Trophoblast cell (in vitro differentiated cells and primary cell): ENCODE measurements around the gene EIF3F.

ENCODE experiments used
- DNase-seq, 2 donors: peaks; one replicate each; pipeline ENCODE4 v3.0.0-alpha.2; 2016
- H2AFZ ChIP-seq: 2 replicates; pipeline ENCODE4 v1.6.1; 2013; ENCODE audit warnings: low read length, moderate library complexity, mild to moderate bottlenecking; ENCODE audit not compliant: insufficient read depth, poor library complexity
- H2AK5ac ChIP-seq: 2 replicates; pipeline ENCODE4 v1.6.1; 2013; ENCODE audit warnings: mild to moderate bottlenecking, low read length
- H2BK120ac ChIP-seq: 2 replicates; pipeline ENCODE4 v1.6.1; 2013; ENCODE audit warnings: low read length, mild to moderate bottlenecking, moderate library complexity; ENCODE audit not compliant: insufficient read depth, poor library complexity
- H2BK12ac ChIP-seq: 2 replicates; pipeline ENCODE4 v1.6.1; 2013; ENCODE audit warnings: mild to moderate bottlenecking, low read length, moderate library complexity
- H2BK5ac ChIP-seq: 2 replicates; pipeline ENCODE4 v1.6.1; 2013; ENCODE audit warnings: low read length, low read depth, moderate library complexity, mild to moderate bottlenecking; ENCODE audit not compliant: poor library complexity
- H3K14ac ChIP-seq: 2 replicates; pipeline ENCODE4 v1.6.1; 2013; ENCODE audit warnings: mild to moderate bottlenecking, low read length
- H3K18ac ChIP-seq: 2 replicates; pipeline ENCODE4 v1.6.1; 2013; ENCODE audit warnings: mild to moderate bottlenecking, low read length
- H3K23ac ChIP-seq: 2 replicates; pipeline ENCODE4 v1.6.1; 2013; ENCODE audit warnings: low read length
- H3K27ac ChIP-seq: 2 replicates; pipeline ENCODE4 v1.5.1; 2013; ENCODE audit warnings: low read depth, mild to moderate bottlenecking, inconsistent platforms, low read length, moderate library complexity
- H3K27me3 ChIP-seq: 2 replicates; pipeline ENCODE4 v1.6.1; 2013; ENCODE audit warnings: inconsistent platforms, mild to moderate bottlenecking, low read length, moderate library complexity; ENCODE audit not compliant: insufficient read depth
- H3K36me3 ChIP-seq, 2 experiments: 1 replicate in 1 of 2; 2 replicates in 1 of 2; pipeline ENCODE4 v1.6.1; 2013; ENCODE audit warnings: low read length in 2 of 2, mild to moderate bottlenecking in 2 of 2, moderate library complexity in 1 of 2; ENCODE audit not compliant: insufficient read depth in 2 of 2, control insufficient read depth in 1 of 2
- H3K4ac ChIP-seq: 2 replicates; pipeline ENCODE4 v1.6.1; 2013; ENCODE audit warnings: low read depth, mild to moderate bottlenecking, low read length, moderate library complexity
- H3K4me1 ChIP-seq, 2 experiments: 1 replicate in 1 of 2; 2 replicates in 1 of 2; pipeline ENCODE4 v1.6.1; 2013; ENCODE audit warnings: low read length in 2 of 2, mild to moderate bottlenecking in 2 of 2, moderate library complexity in 1 of 2; ENCODE audit not compliant: insufficient read depth in 2 of 2, control insufficient read depth in 1 of 2
- H3K4me2 ChIP-seq: 2 replicates; pipeline ENCODE4 v1.6.1; 2013; ENCODE audit warnings: inconsistent platforms, mild to moderate bottlenecking, low read length, moderate library complexity
- H3K4me3 ChIP-seq: 2 replicates; pipeline ENCODE4 v1.5.1; 2013; ENCODE audit warnings: mild to moderate bottlenecking, low read depth, low read length, inconsistent platforms
- H3K79me1 ChIP-seq: one replicate; pipeline ENCODE4 v1.6.1; 2013; ENCODE audit warnings: low read length
- H3K79me2 ChIP-seq: 2 replicates; pipeline ENCODE4 v1.6.1; 2013; ENCODE audit warnings: low read length, mild to moderate bottlenecking; ENCODE audit not compliant: control insufficient read depth, insufficient read depth, poor library complexity
- H3K9ac ChIP-seq: 2 replicates; pipeline ENCODE4 v1.6.1; 2013; ENCODE audit warnings: mild to moderate bottlenecking, low read length
- H3K9me3 ChIP-seq: 2 replicates; pipeline ENCODE4 v1.6.1; 2013; ENCODE audit warnings: low read depth, mild to moderate bottlenecking, control low read depth, inconsistent platforms, low read length; ENCODE audit not compliant: insufficient read depth
- H4K12ac ChIP-seq: 2 replicates; pipeline ENCODE4 v1.6.1; 2013; ENCODE audit warnings: low read depth, mild to moderate bottlenecking, low read length, moderate library complexity
- H4K8ac ChIP-seq: 2 replicates; pipeline ENCODE4 v1.6.1; 2013; ENCODE audit warnings: low read depth, mild to moderate bottlenecking, low read length, moderate library complexity
- H4K91ac ChIP-seq: one replicate; pipeline ENCODE4 v1.6.1; 2013; ENCODE audit warnings: low read depth, mild to moderate bottlenecking, low read length, moderate library complexity
- WGBS: extraction: QIAGEN DNeasy Blood & Tissue Kit; methylation state at CpG from one replicate; pipeline ENCODE4 v1.1.7; 2013; ENCODE audit warnings: missing lambda C conversion rate; ENCODE audit not compliant: insufficient read length, insufficient coverage; ENCODE audit errors: extremely low coverage; 5-methylcytosine and 5-hydroxymethylcytosine counted together

The EIF3F gene

DNA sequence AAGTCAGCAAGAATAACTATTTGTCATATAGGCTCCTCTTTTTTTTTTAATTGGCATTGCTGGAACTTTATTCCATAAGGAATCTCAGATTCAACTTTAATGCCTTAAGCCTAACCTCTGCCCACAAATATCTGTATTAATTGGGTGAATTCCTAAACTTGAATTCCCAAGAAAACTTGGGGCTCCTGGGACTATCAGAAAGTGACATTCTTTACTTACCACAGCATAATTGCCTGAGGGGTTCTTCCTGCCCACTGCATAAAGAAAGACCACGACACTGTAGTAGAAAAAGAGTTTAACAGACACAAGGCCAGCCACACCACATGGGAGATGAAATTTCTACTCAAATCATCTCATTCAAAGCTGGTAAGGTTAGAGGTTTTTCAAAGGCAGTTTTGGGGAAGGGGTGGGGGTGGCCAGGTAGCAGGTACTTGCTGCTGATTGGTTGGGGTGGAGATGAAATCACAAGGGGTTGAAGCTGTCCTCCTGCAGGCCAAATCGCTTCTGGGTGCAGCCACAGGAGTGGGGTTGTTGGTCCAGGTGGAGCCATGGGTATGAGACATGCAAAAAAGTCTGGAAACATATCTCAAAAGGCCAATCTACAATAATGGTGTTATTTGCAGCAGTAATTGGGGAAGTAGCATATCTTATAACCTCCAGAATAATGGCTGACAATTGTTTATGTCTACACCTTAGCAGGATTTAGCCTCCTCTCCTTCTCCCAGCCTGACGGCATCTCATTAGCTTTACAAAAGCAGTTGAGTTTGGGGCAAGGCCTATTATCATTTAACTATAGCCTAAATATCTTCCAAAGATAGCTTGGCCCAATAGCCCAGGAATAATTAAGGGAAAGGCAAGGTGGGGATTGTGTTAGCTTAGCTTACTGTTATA, 17.1 kb upstream of the EIF3F start:
- H3K4ac ChIP-seq: no peak overlapping the region
- no peak overlapping the region for H2AK5ac ChIP-seq
- no peak overlapping the region for H3K4me3 ChIP-seq
- H3K4me1 ChIP-seq: peaks cover 22 to 29% of the 10 kb centered on the region in 2 experiments
- no peak overlapping the region for H4K8ac ChIP-seq
- H3K18ac ChIP-seq: peak overlapping the region; percentile 72
- H3K23ac ChIP-seq: no peak overlapping the region
- no peak for DNase-seq
- no peaks in the 10 kb centered on the region for H3K27me3 ChIP-seq
- peak overlapping the region; percentile 36 for H2BK120ac ChIP-seq
- H2BK12ac ChIP-seq: no peak overlapping the region
- no peak overlapping the region for H3K9ac ChIP-seq
- no peak overlapping the region for H2BK5ac ChIP-seq
- no peak overlapping the region for H4K12ac ChIP-seq
- H2AFZ ChIP-seq: peak overlapping the region; percentile 17
- H3K14ac ChIP-seq: no peak overlapping the region
- H3K79me1 ChIP-seq: peaks cover 13% of the 10 kb centered on the region
- no peak overlapping the region for H3K4me2 ChIP-seq
- H3K9me3 ChIP-seq: no peaks in the 10 kb centered on the region
- H3K36me3 ChIP-seq: no peaks in the 10 kb centered on the region
- H3K27ac ChIP-seq: no peak overlapping the region
- no peaks in the 10 kb centered on the region for H3K79me2 ChIP-seq
- no CpG with 5 or more reads among the region's 3 CpGs for WGBS
- peak overlapping the region; percentile 59 for H4K91ac ChIP-seq

DNA sequence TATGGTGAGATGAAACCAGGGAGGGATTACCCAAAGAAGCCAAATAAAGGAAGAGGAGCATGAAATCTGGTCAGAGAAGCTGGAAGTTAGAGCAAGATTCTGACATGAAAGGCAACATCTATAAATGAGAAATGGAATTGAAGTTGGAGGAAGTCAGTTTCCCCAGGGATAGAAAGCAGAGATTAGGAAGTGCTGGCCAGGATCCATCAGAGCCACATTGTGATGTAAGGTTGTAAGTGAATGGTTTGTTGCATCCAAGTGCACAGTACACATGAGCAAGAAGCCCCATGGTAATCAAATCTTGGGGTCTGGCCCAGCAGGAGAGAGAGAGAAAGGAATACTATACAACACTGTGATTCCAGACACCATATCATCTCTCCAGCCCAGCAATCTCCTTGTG, 15.3 kb upstream of the EIF3F start:
- H3K18ac ChIP-seq: no peak overlapping the region
- H2AK5ac ChIP-seq: peak overlapping the region; percentile 71
- no peaks in the 10 kb centered on the region for H3K9me3 ChIP-seq
- H4K8ac ChIP-seq: no peak overlapping the region
- H3K9ac ChIP-seq: no peak overlapping the region
- no peak overlapping the region for H2BK120ac ChIP-seq
- H3K4ac ChIP-seq: no peak overlapping the region
- H3K36me3 ChIP-seq: no peaks in the 10 kb centered on the region
- no peak overlapping the region for H3K4me3 ChIP-seq
- no peak overlapping the region for H4K12ac ChIP-seq
- no peak overlapping the region for H3K23ac ChIP-seq
- peaks cover 9% of the 10 kb centered on the region for H3K79me1 ChIP-seq
- no peak overlapping the region for H4K91ac ChIP-seq
- H3K4me2 ChIP-seq: no peak overlapping the region
- H2BK5ac ChIP-seq: no peak overlapping the region
- no peak overlapping the region for H3K14ac ChIP-seq
- DNase-seq: no peak
- H3K79me2 ChIP-seq: no peaks in the 10 kb centered on the region
- no peak overlapping the region for H3K27ac ChIP-seq
- H3K27me3 ChIP-seq: no peaks in the 10 kb centered on the region
- H2BK12ac ChIP-seq: no peak overlapping the region
- H2AFZ ChIP-seq: no peak overlapping the region
- peaks cover 14 to 20% of the 10 kb centered on the region in 2 experiments for H3K4me1 ChIP-seq

DNA sequence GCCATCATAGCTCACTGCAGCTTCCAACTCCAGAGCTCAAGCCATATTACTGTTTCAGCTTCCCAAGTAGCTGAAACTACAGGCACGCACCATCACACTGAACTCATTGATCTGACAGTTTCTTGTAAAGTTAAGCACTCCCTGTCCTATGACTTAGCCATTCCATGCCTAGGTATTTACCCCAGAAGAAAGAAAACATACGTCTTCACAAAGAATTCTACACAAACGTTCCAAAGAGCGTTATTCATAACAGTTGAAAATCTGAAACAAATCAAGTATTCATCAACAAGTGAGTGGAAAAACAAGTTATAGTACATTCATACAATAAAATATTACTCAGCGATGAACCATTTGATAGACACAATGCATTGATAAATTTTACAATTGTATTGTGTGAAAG, 14.1 kb upstream of the EIF3F start:
- Histone ChIP-seq H3K79me1 (peaks cover 4% of the 10 kb centered on the region), H2AFZ (peak overlapping the region; percentile 41), H3K9me3 (no peaks in the 10 kb centered on the region), H2BK120ac (no peak overlapping the region), H3K4me3 (no peak overlapping the region), H3K79me2 (no peaks in the 10 kb centered on the region), H2BK5ac (no peak overlapping the region), H3K36me3 (no peaks in the 10 kb centered on the region), H3K4ac (no peak overlapping the region), H4K12ac (no peak overlapping the region), H3K4me1 (peaks cover 8 to 12% of the 10 kb centered on the region in 2 experiments), H3K18ac (no peak overlapping the region), H3K9ac (no peak overlapping the region), H4K8ac (no peak overlapping the region), H3K27ac (no peak overlapping the region), H3K27me3 (no peaks in the 10 kb centered on the region), H2BK12ac (no peak overlapping the region), H3K4me2 (no peak overlapping the region), H4K91ac (no peak overlapping the region), H3K23ac (no peak overlapping the region), H3K14ac (no peak overlapping the region), H2AK5ac (no peak overlapping the region)
- WGBS: no CpG with 5 or more reads among the region's 5 CpGs
- peak in 1 of 2 donors; percentile 64 for DNase-seq

DNA sequence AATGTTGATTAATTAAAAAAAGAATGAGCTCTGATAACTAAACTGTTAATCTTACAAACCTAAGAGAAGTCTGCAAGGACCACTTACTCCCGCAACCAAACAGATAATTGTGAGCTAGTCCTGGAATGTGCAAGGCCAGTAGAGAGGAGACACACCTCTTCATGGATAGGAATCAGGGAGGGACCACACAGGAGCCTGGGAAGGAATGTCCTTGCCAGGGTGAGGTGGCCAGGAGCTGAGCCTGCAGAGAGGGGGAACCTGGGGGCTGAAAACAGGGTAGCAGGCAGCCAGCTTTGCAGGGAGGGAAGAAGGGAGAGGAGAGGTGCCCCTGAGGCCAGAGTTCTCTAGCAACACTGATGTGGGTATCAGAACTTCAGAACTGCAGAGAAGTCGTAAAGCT, 12.5 kb upstream of the EIF3F start:
- no peak overlapping the region for H2BK120ac ChIP-seq
- peak in 1 of 2 donors; percentile 39 for DNase-seq
- H3K4me2 ChIP-seq: no peak overlapping the region

More for the DNA sequence above, 12.5 kb upstream of the EIF3F start:
- no peak overlapping the region for H4K8ac ChIP-seq
- H3K14ac ChIP-seq: no peak overlapping the region
- WGBS: no CpG with 5 or more reads among the region's 2 CpGs
- no peak overlapping the region for H3K18ac ChIP-seq
- no peak overlapping the region for H4K12ac ChIP-seq
- no peak overlapping the region for H2AFZ ChIP-seq
- H3K79me2 ChIP-seq: no peaks in the 10 kb centered on the region
- H4K91ac ChIP-seq: no peak overlapping the region
- H3K27me3 ChIP-seq: no peaks in the 10 kb centered on the region
- H3K27ac ChIP-seq: no peak overlapping the region
- peaks cover 2% of the 10 kb centered on the region for H3K79me1 ChIP-seq
- H3K36me3 ChIP-seq: no peaks in the 10 kb centered on the region
- no peak overlapping the region for H3K23ac ChIP-seq
- no peak overlapping the region for H2BK12ac ChIP-seq
- no peak overlapping the region for H3K4ac ChIP-seq
- no peak overlapping the region for H2AK5ac ChIP-seq
- no peaks in the 10 kb centered on the region for H3K9me3 ChIP-seq
- H3K4me3 ChIP-seq: no peak overlapping the region
- H3K4me1 ChIP-seq: peaks cover 3 to 11% of the 10 kb centered on the region in 2 experiments
- no peak overlapping the region for H2BK5ac ChIP-seq
- H3K9ac ChIP-seq: no peak overlapping the region
